Progenitor cell of endocrine pancreas (in vitro differentiated cells): ENCODE data around the gene NAGPA. TPM values are rescaled to one million over a fixed set of nuclear protein-coding genes. Genes with fewer than 3 reads are reported as not detected.

ENCODE experiments used
- DNase-seq: peaks from one replicate; pipeline ENCODE4 v3.0.0; 2021; ENCODE audit warnings: low spot score; ENCODE audit not compliant: unreplicated experiment
- H3K27ac Mint-ChIP-seq: 2 replicates; pipeline ENCODE4 v1.8.0; 2021; ENCODE audit warnings: mild to moderate bottlenecking, moderate library complexity, mixed read lengths
- H3K27me3 Mint-ChIP-seq: 2 replicates; pipeline ENCODE4 v1.8.0; 2021; ENCODE audit warnings: mixed read lengths
- H3K36me3 Mint-ChIP-seq: 2 replicates; pipeline ENCODE4 v1.8.0; 2022; ENCODE audit warnings: mixed read lengths; ENCODE audit not compliant: insufficient read depth
- H3K4me1 Mint-ChIP-seq: 2 replicates; pipeline ENCODE4 v1.8.0; 2021; ENCODE audit warnings: low read depth, mixed read lengths
- H3K4me3 Mint-ChIP-seq: 2 replicates; pipeline ENCODE4 v1.8.0; 2021; ENCODE audit warnings: low read depth, mild to moderate bottlenecking, moderate library complexity, mixed read lengths
- H3K9me3 Mint-ChIP-seq: 2 replicates; pipeline ENCODE4 v1.8.0; 2021; ENCODE audit warnings: low read depth, mixed read lengths
- CTCF ChIP-seq: fragments of 200-600 bp; sonication (generic); IDR thresholded peaks from one replicate; pipeline ENCODE4 v1.5.0; 2021; ENCODE audit warnings: antibody characterized with exemption, mild to moderate bottlenecking; ENCODE audit not compliant: unreplicated experiment
- total RNA-seq: library from RNA; stranded (reverse); gene quantifications from 2 replicates; pipeline ENCODE4 v1.2.1, GENCODE V29; 2021

Gene NAGPA
- total RNA-seq, 1 donor from 2014 or later: 29.2 TPM

GRCh38 chr16:5069854-5070253 lies 36.1 kb upstream of the NAGPA start:
- H3K4me3 Mint-ChIP-seq: no peak overlapping the region
- H3K9me3 Mint-ChIP-seq: no peaks in the 10 kb centered on the region
- H3K27me3 Mint-ChIP-seq: peaks cover 3% of the 10 kb centered on the region
- H3K4me1 Mint-ChIP-seq: peaks cover 1% of the 10 kb centered on the region
- no peak overlapping the region for H3K27ac Mint-ChIP-seq
- DNase-seq: no peak
- no peaks in the 10 kb centered on the region for H3K36me3 Mint-ChIP-seq
- TF ChIP-seq CTCF: no peak

GRCh38 chr16:5069048-5069447 lies 35.3 kb upstream of the NAGPA start:
- no peak for DNase-seq
- Mint-ChIP-seq H3K27me3 (peaks cover 7% of the 10 kb centered on the region), H3K27ac (no peak overlapping the region), H3K36me3 (no peaks in the 10 kb centered on the region), H3K4me1 (peaks cover 1% of the 10 kb centered on the region), H3K4me3 (no peak overlapping the region), H3K9me3 (no peaks in the 10 kb centered on the region)
- TF ChIP-seq CTCF: no peak

- Mint-ChIP-seq H3K36me3 (no peaks in the 10 kb centered on the region), H3K9me3 (no peaks in the 10 kb centered on the region), H3K27me3 (peaks cover 12% of the 10 kb centered on the region), H3K27ac (no peak overlapping the region), H3K4me1 (no peaks in the 10 kb centered on the region), H3K4me3 (no peak overlapping the region)
- no peak for DNase-seq
- TF ChIP-seq CTCF: no peak
These were observed 32.8 kb upstream of the NAGPA start for GRCh38 chr16:5066511-5066910.

- H3K9me3 Mint-ChIP-seq: no peaks in the 10 kb centered on the region
- H3K36me3 Mint-ChIP-seq: no peaks in the 10 kb centered on the region
- no peak within 1 kb of the TSS for H3K4me3 Mint-ChIP-seq
- H3K4me1 Mint-ChIP-seq: no peaks in the 10 kb centered on the region
- TF ChIP-seq CTCF: no peak
- H3K27ac Mint-ChIP-seq: no peak within 1 kb of the TSS
- DNase-seq: no peak
- peaks cover 12% of the 10 kb centered on the region for H3K27me3 Mint-ChIP-seq
These were observed 32.1 kb upstream of the NAGPA start, which contains the start of gene C16orf89 for GRCh38 chr16:5065813-5066212. Gene C16orf89 (minus strand): TSS chr16:5065956. CDS start chr16:5065908, 48 bp downstream.

- no peaks in the 10 kb centered on the region for H3K9me3 Mint-ChIP-seq
- H3K27ac Mint-ChIP-seq: no peak overlapping the region
- H3K4me1 Mint-ChIP-seq: no peaks in the 10 kb centered on the region
- H3K4me3 Mint-ChIP-seq: no peak overlapping the region
- no peaks in the 10 kb centered on the region for H3K36me3 Mint-ChIP-seq
- TF ChIP-seq CTCF: no peak
- H3K27me3 Mint-ChIP-seq: peaks cover 12% of the 10 kb centered on the region
- DNase-seq: no peak
These were observed 31.6 kb upstream of the NAGPA start for GRCh38 chr16:5065326-5065725.
